Progenitor cell of endocrine pancreas (in vitro differentiated cells): Measurements from ENCODE around the gene OMG. TPM values are rescaled to one million over a fixed set of nuclear protein-coding genes. Genes with fewer than 3 reads are reported as not detected.

ENCODE experiments used
- DNase-seq: peaks from one replicate; pipeline ENCODE4 v3.0.0; 2021; ENCODE audit warnings: low spot score; ENCODE audit not compliant: unreplicated experiment
- H3K27ac Mint-ChIP-seq: 2 replicates; pipeline ENCODE4 v1.8.0; 2021; ENCODE audit warnings: mild to moderate bottlenecking, moderate library complexity, mixed read lengths
- H3K27me3 Mint-ChIP-seq: 2 replicates; pipeline ENCODE4 v1.8.0; 2021; ENCODE audit warnings: mixed read lengths
- H3K36me3 Mint-ChIP-seq: 2 replicates; pipeline ENCODE4 v1.8.0; 2022; ENCODE audit warnings: mixed read lengths; ENCODE audit not compliant: insufficient read depth
- H3K4me1 Mint-ChIP-seq: 2 replicates; pipeline ENCODE4 v1.8.0; 2021; ENCODE audit warnings: low read depth, mixed read lengths
- H3K4me3 Mint-ChIP-seq: 2 replicates; pipeline ENCODE4 v1.8.0; 2021; ENCODE audit warnings: low read depth, mild to moderate bottlenecking, moderate library complexity, mixed read lengths
- H3K9me3 Mint-ChIP-seq: 2 replicates; pipeline ENCODE4 v1.8.0; 2021; ENCODE audit warnings: low read depth, mixed read lengths
- CTCF ChIP-seq: fragments of 200-600 bp; sonication (generic); IDR thresholded peaks from one replicate; pipeline ENCODE4 v1.5.0; 2021; ENCODE audit warnings: antibody characterized with exemption, mild to moderate bottlenecking; ENCODE audit not compliant: unreplicated experiment
- total RNA-seq: library from RNA; stranded (reverse); gene quantifications from 2 replicates; pipeline ENCODE4 v1.2.1, GENCODE V29; 2021

OMG gene
- total RNA-seq, 1 donor from 2014 or later: not detected

GRCh38 chr17:31248986-31249834, 47.8 kb downstream of the OMG start:
- Mint-ChIP-seq H3K9me3 (no peaks in the 10 kb centered on the region), H3K27ac (peak overlapping the region; percentile 3), H3K4me3 (no peak overlapping the region), H3K4me1 (no peaks in the 10 kb centered on the region), H3K27me3 (no peaks in the 10 kb centered on the region), H3K36me3 (peaks cover 22% of the 10 kb centered on the region)
- no peak for DNase-seq
- TF ChIP-seq CTCF: no peak

Other genes with a start within 250 kb of the OMG start
- 82.5 and 90.7 TPM in 2 replicates for gene NF1, start 202.3 kb downstream of the OMG start, total RNA-seq
- gene EVI2B, start 16.8 kb upstream of the OMG start, total RNA-seq: not detected in 2 replicates
- not detected in 2 replicates for gene EVI2A, start 24.4 kb upstream of the OMG start, total RNA-seq
- gene RAB11FIP4, start 94.4 kb upstream of the OMG start, total RNA-seq: 65.5 and 66.1 TPM in 2 replicates